ENCODE results near the gene GOLGA6C. TPM values are rescaled to one million over a fixed set of nuclear protein-coding genes. Genes with fewer than 3 reads are reported as not detected.
"Not testable (repeated sequence)": the region's sequence is repeated elsewhere in the genome, so short reads cannot be mapped to it uniquely, and the experiment has no call there.

GOLGA6C gene
- total RNA-seq, 1 experiment from 2014 or later, result not detected

DNA sequence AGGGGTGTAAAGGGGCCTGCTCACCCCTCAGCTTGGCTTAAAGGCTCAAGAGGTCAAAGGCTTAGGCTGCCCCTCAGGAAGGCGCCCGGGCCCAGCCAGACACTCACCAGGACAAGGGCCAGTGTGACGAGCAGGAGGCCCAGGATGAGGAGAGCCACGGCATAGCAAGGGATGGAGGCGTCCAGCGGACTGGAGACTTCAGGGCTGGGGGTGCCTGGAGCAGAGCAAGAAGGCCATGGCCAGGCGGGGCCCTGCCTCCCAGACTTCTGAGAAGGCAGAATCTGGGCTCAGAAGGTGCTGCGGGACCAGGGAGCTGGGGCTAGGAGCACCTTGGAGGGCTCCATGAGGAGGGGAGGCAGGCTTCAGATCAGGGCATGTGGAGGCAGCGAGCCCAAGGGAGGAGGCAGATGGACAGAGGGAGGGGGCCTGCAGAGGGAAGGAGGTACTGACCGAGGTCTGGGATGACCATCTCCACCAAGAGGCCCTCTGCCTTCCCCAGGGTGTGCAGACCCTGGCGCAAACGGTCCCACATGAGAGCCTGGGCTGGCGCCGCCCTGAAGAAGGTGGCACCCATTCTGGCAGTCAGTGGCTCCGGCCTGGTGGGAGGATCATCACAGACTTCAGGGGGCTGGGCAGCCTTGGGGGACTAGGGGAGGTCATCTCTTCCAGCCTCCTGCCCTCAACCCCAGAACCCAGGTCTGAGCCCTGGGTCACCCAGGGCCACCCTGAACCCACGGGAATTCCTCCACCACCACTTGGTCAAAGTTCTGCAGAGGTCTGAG, 32.0 kb upstream of the GOLGA6C start:
- H3K36me3 Mint-ChIP-seq (ENCODE audit: insufficient read depth in 1 of 3, low read depth in 3 of 3), result no peaks in the 10 kb centered on the region; a peak in 1 of 7 replicates
- Histone ChIP-seq H3K4me1 (ENCODE audit: insufficient read depth, low read length) (no peaks in the 10 kb centered on the region; the same call in 1 of the 2 replicates), H3K4ac (ENCODE audit: low read depth, low read length) (no peak overlapping the region), H3K23ac (ENCODE audit: insufficient read length, low read depth, low read length) (no peak overlapping the region), H3K56ac (ENCODE audit: insufficient read length, low read depth, low read length) (no peak overlapping the region), H4K5ac (ENCODE audit: insufficient read length, low read depth, low read length) (no peak overlapping the region), H2BK120ac (ENCODE audit: low read depth, low read length, poor library complexity, severe bottlenecking) (no peak overlapping the region), H4K20me1 (ENCODE audit: control insufficient read depth, insufficient read depth, insufficient read length) (no peaks in the 10 kb centered on the region), H3K9me3 (ENCODE audit: control insufficient read depth, low read depth, low read length) (no peaks in the 10 kb centered on the region), H2BK12ac (ENCODE audit: insufficient read length, low read depth, low read length) (no peak overlapping the region), H2BK5ac (ENCODE audit: insufficient read length, low read length) (no peak overlapping the region), H3K9ac (ENCODE audit: extremely low read depth, insufficient read length, low read length) (no peak overlapping the region), H2BK20ac (ENCODE audit: low read depth, low read length, poor library complexity, severe bottlenecking) (no peak overlapping the region), H3K18ac (ENCODE audit: insufficient read length, low read depth, low read length) (no peak overlapping the region), H3K14ac (ENCODE audit: insufficient read depth, low read length) (no peak overlapping the region), H3K79me2 (ENCODE audit: insufficient read depth, low read length) (no peaks in the 10 kb centered on the region), H3K27me3 (ENCODE audit: insufficient read depth, low read length) (no peaks in the 10 kb centered on the region; the same call in 1 of the 2 replicates), H3K4me2 (ENCODE audit: insufficient read depth, insufficient read length, low read length) (no peak overlapping the region), H4K8ac (replicated peaks; ENCODE audit: insufficient read length, low read depth, low read length) (no peak overlapping the region), H2AFZ (ENCODE audit: low read length) (no peak overlapping the region), H3K27ac (ENCODE audit: insufficient read length, low read depth, low read length) (no peak overlapping the region), H3K79me1 (ENCODE audit: insufficient read depth, low read depth, low read length, poor library complexity, severe bottlenecking) (no peaks in the 10 kb centered on the region), H2AK5ac (ENCODE audit: insufficient read length, low read length) (no peak overlapping the region), H4K91ac (ENCODE audit: insufficient read length, low read depth, low read length) (no peak overlapping the region), H3T11ph (ENCODE audit: low read length) (no peak overlapping the region), H3K23me2 (ENCODE audit: insufficient read length, low read depth, low read length, poor library complexity, severe bottlenecking) (no peaks in the 10 kb centered on the region), H2BK15ac (ENCODE audit: low read depth, low read length) (no peak overlapping the region)
- peaks cover 41% of the 10 kb centered on the region for H3K27me3 Mint-ChIP-seq (ENCODE audit: low read depth)
- no CpG with 5 or more reads among the region's 16 CpGs for WGBS (ENCODE audit: extremely low coverage, insufficient read length, low lambda C conversion rate)
- H3K9me3 Mint-ChIP-seq, result no peaks in the 10 kb centered on the region
- no peak overlapping the region for H3K4me3 Mint-ChIP-seq
- peaks cover 9 to 10% of the 10 kb centered on the region in 2 experiments for H3K4me1 Mint-ChIP-seq
- TF ChIP-seq, protein P1, sequence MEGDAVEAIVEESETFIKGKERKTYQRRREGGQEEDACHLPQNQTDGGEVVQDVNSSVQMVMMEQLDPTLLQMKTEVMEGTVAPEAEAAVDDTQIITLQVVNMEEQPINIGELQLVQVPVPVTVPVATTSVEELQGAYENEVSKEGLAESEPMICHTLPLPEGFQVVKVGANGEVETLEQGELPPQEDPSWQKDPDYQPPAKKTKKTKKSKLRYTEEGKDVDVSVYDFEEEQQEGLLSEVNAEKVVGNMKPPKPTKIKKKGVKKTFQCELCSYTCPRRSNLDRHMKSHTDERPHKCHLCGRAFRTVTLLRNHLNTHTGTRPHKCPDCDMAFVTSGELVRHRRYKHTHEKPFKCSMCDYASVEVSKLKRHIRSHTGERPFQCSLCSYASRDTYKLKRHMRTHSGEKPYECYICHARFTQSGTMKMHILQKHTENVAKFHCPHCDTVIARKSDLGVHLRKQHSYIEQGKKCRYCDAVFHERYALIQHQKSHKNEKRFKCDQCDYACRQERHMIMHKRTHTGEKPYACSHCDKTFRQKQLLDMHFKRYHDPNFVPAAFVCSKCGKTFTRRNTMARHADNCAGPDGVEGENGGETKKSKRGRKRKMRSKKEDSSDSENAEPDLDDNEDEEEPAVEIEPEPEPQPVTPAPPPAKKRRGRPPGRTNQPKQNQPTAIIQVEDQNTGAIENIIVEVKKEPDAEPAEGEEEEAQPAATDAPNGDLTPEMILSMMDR (conservative IDR thresholded peaks at IDR 0.05), result no peak
- no peak overlapping the region for H3K27ac Mint-ChIP-seq
- DNase-seq, result no peak

DNA sequence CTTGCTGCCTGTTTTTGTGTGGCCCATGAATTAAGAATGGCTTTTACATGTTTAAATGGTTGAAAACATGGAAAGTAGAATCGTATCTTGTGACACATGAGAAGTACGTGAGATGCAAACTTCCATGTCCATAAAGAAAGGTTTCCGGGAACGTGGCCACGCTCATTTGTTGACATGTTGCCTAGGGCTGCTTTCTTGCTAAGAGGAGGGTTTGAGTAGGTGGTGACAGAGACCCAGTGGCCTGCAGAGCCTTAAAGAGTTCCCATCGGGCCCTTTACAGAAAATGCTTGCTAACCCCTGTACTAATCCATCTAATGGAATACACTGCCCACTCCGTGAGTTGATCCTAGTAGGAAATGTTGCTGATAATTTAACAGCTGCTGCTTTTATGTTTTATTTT, 31.0 kb upstream of the GOLGA6C start:
- H2BK15ac ChIP-seq (ENCODE audit: low read depth, low read length); H3T11ph ChIP-seq (ENCODE audit: low read length); H4K20me1 ChIP-seq (ENCODE audit: control insufficient read depth, insufficient read depth, insufficient read length); H2BK5ac ChIP-seq (ENCODE audit: insufficient read length, low read length); H4K8ac ChIP-seq (replicated peaks; ENCODE audit: insufficient read length, low read depth, low read length); H3K27ac ChIP-seq (ENCODE audit: insufficient read length, low read depth, low read length); H2AFZ ChIP-seq (ENCODE audit: low read length); H2BK20ac ChIP-seq (ENCODE audit: low read depth, low read length, poor library complexity, severe bottlenecking); H3K4me2 ChIP-seq (ENCODE audit: insufficient read depth, insufficient read length, low read length); H3K36me3 Mint-ChIP-seq (ENCODE audit: insufficient read depth in 1 of 3, low read depth in 3 of 3); H2BK120ac ChIP-seq (ENCODE audit: low read depth, low read length, poor library complexity, severe bottlenecking); H3K18ac ChIP-seq (ENCODE audit: insufficient read length, low read depth, low read length); H3K56ac ChIP-seq (ENCODE audit: insufficient read length, low read depth, low read length); H3K9me3 Mint-ChIP-seq; H3K9me3 ChIP-seq (ENCODE audit: control insufficient read depth, low read depth, low read length); H3K79me2 ChIP-seq (ENCODE audit: insufficient read depth, low read length); H3K14ac ChIP-seq (ENCODE audit: insufficient read depth, low read length); H3K27me3 ChIP-seq (ENCODE audit: insufficient read depth, low read length); DNase-seq; H3K4me3 Mint-ChIP-seq; H4K5ac ChIP-seq (ENCODE audit: insufficient read length, low read depth, low read length); H3K23me2 ChIP-seq (ENCODE audit: insufficient read length, low read depth, low read length, poor library complexity, severe bottlenecking); H2BK12ac ChIP-seq (ENCODE audit: insufficient read length, low read depth, low read length); H4K91ac ChIP-seq (ENCODE audit: insufficient read length, low read depth, low read length); H3K79me1 ChIP-seq (ENCODE audit: insufficient read depth, low read depth, low read length, poor library complexity, severe bottlenecking); H3K4ac ChIP-seq (ENCODE audit: low read depth, low read length); H2AK5ac ChIP-seq (ENCODE audit: insufficient read length, low read length); H3K4me1 ChIP-seq (ENCODE audit: insufficient read depth, low read length); H3K27ac Mint-ChIP-seq; H3K23ac ChIP-seq (ENCODE audit: insufficient read length, low read depth, low read length); H3K9ac ChIP-seq (ENCODE audit: extremely low read depth, insufficient read length, low read length): not testable (repeated sequence)
- no CpG with 5 or more reads among the region's 7 CpGs for WGBS (ENCODE audit: extremely low coverage, insufficient read length, low lambda C conversion rate)
- peaks cover 9 to 10% of the 10 kb centered on the region in 2 experiments for H3K4me1 Mint-ChIP-seq
- H3K27me3 Mint-ChIP-seq (ENCODE audit: low read depth), result peaks cover 47% of the 10 kb centered on the region

All from H9 (cell line).